GM23338 (cell line): ENCODE measurements around the gene MICALL1.

Experiments
- CREB1 ChIP-seq: fragments of 250-450 bp; sonication (Bioruptor Pico); IDR thresholded peaks from 2 replicates; pipeline ENCODE4 v1.5.0; 2020; ENCODE audit warnings: low read depth, mild to moderate bottlenecking, moderate library complexity
- EZH2 ChIP-seq: fragments of 200-600 bp; sonication (generic); IDR thresholded peaks from one replicate; pipeline ENCODE4 v1.8.0; 2017; ENCODE audit warnings: antibody characterized with exemption, mild to moderate bottlenecking, low read depth; ENCODE audit not compliant: unreplicated experiment
- JUNB ChIP-seq: IDR thresholded peaks from one replicate; pipeline ENCODE4 v1.6.1; 2016; ENCODE audit warnings: antibody characterized with exemption; ENCODE audit not compliant: unreplicated experiment
- POLR2AphosphoS5 ChIP-seq: IDR thresholded peaks from 2 replicates; pipeline ENCODE4 v1.6.1; 2016; ENCODE audit warnings: antibody characterized with exemption, low read depth
- TF ChIP-seq, protein P1 (sequence below), 2 experiments: fragments of 200-600 bp in 1 of 2; sonication (generic) in 1 of 2; conservative IDR thresholded peaks; 2 replicates each; pipeline versions ENCODE4 v1.5.1 to v1.6.1; 2016 to 2017; ENCODE audit warnings: antibody characterized with exemption in 2 of 2, low read depth in 2 of 2, mild to moderate bottlenecking in 2 of 2, moderate library complexity in 1 of 2
- TF ChIP-seq, protein P2 (sequence below): IDR thresholded peaks from one replicate; pipeline ENCODE4 v1.6.1; 2018; ENCODE audit warnings: antibody characterized with exemption; ENCODE audit not compliant: unreplicated experiment

DNA sequence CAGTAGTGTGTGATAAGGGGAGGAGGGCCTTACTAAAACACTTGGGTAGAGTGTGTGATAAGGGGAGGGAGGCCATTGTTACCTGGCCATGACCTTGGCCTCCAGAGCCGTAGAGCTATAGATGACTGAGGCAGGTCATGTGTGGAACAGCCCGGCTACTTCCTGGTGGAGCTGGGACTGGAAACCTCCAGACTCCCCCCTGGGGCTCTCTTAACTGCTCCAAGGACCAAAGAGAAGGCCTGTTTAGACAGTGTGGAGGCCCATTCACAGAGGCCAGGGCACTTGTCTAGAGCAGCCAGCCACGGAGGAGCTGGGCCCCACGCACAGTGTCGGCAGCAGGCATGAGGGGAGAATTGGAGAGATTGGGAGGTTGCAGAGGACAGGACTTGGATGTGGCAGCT is 12.5 kb upstream of the MICALL1 start:
- TF ChIP-seq, protein P1, sequence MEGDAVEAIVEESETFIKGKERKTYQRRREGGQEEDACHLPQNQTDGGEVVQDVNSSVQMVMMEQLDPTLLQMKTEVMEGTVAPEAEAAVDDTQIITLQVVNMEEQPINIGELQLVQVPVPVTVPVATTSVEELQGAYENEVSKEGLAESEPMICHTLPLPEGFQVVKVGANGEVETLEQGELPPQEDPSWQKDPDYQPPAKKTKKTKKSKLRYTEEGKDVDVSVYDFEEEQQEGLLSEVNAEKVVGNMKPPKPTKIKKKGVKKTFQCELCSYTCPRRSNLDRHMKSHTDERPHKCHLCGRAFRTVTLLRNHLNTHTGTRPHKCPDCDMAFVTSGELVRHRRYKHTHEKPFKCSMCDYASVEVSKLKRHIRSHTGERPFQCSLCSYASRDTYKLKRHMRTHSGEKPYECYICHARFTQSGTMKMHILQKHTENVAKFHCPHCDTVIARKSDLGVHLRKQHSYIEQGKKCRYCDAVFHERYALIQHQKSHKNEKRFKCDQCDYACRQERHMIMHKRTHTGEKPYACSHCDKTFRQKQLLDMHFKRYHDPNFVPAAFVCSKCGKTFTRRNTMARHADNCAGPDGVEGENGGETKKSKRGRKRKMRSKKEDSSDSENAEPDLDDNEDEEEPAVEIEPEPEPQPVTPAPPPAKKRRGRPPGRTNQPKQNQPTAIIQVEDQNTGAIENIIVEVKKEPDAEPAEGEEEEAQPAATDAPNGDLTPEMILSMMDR (conservative IDR thresholded peaks at IDR 0.05; ENCODE audit: low read depth in 2 of 2) = no peak
- TF ChIP-seq JUNB (no peak), POLR2AphosphoS5 (no peak), EZH2 (no peak), CREB1 (CRISPR knock-in tag) (no peak)
- TF ChIP-seq, protein P2, sequence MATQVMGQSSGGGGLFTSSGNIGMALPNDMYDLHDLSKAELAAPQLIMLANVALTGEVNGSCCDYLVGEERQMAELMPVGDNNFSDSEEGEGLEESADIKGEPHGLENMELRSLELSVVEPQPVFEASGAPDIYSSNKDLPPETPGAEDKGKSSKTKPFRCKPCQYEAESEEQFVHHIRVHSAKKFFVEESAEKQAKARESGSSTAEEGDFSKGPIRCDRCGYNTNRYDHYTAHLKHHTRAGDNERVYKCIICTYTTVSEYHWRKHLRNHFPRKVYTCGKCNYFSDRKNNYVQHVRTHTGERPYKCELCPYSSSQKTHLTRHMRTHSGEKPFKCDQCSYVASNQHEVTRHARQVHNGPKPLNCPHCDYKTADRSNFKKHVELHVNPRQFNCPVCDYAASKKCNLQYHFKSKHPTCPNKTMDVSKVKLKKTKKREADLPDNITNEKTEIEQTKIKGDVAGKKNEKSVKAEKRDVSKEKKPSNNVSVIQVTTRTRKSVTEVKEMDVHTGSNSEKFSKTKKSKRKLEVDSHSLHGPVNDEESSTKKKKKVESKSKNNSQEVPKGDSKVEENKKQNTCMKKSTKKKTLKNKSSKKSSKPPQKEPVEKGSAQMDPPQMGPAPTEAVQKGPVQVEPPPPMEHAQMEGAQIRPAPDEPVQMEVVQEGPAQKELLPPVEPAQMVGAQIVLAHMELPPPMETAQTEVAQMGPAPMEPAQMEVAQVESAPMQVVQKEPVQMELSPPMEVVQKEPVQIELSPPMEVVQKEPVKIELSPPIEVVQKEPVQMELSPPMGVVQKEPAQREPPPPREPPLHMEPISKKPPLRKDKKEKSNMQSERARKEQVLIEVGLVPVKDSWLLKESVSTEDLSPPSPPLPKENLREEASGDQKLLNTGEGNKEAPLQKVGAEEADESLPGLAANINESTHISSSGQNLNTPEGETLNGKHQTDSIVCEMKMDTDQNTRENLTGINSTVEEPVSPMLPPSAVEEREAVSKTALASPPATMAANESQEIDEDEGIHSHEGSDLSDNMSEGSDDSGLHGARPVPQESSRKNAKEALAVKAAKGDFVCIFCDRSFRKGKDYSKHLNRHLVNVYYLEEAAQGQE = no peak
